HG03175 (cell line): ENCODE measurements around the gene IFT88.
A peak's percentile ranks its signal among the peaks of the same experiment; 100 is the strongest.

Experiments
- ATAC-seq: cut with Tn5 transposase; IDR thresholded peaks from one replicate; pipeline ENCODE4 v1.9.1; 2021; ENCODE audit warnings: mild to moderate bottlenecking, moderate library complexity; ENCODE audit not compliant: unreplicated experiment

Gene IFT88, protein sequence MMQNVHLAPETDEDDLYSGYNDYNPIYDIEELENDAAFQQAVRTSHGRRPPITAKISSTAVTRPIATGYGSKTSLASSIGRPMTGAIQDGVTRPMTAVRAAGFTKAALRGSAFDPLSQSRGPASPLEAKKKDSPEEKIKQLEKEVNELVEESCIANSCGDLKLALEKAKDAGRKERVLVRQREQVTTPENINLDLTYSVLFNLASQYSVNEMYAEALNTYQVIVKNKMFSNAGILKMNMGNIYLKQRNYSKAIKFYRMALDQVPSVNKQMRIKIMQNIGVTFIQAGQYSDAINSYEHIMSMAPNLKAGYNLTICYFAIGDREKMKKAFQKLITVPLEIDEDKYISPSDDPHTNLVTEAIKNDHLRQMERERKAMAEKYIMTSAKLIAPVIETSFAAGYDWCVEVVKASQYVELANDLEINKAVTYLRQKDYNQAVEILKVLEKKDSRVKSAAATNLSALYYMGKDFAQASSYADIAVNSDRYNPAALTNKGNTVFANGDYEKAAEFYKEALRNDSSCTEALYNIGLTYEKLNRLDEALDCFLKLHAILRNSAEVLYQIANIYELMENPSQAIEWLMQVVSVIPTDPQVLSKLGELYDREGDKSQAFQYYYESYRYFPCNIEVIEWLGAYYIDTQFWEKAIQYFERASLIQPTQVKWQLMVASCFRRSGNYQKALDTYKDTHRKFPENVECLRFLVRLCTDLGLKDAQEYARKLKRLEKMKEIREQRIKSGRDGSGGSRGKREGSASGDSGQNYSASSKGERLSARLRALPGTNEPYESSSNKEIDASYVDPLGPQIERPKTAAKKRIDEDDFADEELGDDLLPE

DNA sequence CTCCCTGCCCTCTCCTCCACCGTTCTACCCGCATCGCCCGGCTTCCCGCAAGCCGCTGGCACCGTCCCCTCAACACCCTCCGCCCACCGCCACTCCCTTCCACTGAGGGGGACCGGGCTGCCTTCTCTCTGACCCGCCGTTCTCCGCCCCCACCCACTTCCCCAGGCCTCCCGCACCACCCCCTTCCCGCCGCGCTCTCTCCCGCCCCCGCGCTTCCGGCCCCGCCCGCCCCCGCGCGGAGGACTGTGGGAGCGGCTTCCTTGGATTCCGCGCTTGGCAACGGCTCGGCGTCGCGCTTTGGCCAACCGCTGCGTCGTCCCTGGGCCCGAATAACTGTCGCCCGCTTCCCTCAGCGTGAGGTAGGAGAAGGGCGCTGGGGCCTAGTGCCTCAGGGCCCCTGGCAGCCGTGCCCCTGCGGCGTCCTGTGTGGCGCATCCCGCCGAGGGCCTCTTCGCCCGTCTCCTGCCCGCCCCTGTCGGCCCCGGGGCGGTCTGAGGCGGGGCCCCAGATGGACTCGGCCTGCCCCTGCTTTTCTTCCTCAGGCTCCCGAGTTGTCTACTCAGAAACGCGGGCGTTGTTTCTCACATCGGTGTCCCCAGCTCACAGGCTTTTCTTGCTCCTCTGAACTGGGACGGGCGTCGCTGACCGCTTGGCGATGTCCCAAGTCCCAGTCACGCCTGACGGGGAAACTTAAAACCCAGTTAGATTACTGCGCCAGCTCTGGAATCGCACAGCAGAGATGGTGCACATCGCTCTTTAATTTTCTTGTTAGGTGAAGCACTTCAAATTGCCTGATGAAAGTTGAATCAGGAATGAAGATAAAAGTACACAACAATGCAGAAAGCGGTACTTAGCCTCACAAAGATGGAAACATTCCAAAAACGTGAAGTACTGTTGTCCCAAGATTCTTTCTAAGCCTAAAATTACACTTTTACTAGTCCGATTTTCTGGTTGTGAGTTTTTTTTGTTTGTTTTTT lies at the start of gene IFT88:
TSS of gene IFT88 (plus strand) at position 260 of the 977 bp plus-strand sequence. CDS start 7,229 bp downstream, outside the sequence.
- peak; percentile 88 for ATAC-seq

DNA sequence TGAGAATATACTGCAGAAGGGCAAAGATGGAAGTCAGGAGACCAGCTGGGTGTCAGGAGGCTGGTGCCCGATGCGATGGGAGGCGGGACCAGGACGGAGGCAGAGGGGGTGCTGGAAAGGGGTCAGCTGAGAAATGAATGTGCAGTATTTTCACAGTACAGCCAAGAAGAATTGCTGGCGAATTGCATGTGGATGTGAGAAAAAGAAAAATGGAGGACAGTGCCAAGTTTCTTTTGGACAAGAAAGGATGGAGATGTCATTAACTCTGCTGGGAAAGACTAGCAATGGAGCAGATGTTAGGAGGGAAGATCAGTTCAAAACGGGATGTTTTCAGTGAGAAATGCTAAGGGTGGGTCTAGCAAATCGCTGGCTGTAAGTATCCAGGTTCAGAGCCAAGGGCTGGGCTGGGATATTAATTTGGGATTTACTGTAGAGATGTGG lies 48.3 kb upstream of the IFT88 start:
- no peak for ATAC-seq

GRCh38 chr13:20519875-20520274 lies 47.1 kb upstream of the IFT88 start:
- ATAC-seq, result no peak

DNA sequence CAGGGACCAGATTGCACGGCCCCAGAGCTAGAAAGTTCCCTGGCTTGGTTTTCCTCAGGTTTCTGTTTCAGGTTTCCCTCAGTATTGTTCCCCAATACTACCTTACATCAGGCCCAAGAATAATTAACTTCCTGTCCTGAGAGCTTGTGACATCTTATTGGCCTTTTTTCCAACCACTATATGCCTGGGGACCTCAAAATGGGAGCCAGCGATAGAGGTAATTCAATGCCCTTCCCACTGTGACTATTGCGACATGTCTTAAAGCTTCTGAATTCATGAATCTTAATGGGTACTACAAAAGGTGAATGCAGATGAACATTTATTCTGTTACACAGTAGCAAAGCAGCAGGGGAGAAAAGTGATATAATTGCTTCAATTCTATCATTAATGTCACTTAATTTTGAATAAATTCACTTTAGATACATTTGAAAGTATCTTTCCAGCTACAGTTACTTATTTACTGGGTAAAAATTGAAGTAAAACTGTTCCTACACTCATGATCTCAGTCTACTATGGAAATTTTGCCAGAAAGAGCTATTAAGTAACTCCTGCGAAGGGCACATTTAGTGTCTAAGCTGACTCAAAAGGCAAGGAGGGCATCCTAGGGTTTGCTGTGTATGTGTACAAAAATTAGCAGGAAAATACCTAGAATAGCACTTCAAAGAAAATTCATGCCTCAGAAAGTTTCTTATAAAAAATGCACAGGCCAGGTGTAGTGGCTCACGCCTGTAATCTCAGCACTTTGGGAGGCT lies 45.4 kb upstream of the IFT88 start:
- ATAC-seq, result no peak

GRCh38 chr13:20525144-20525600 lies 41.8 kb upstream of the IFT88 start:
- ATAC-seq, result peak; percentile 24

GRCh38 chr13:20525601-20526544 lies 41.1 kb upstream of the IFT88 start, which contains the start of gene CRYL1:
Gene CRYL1, minus strand, starts transcription at chr13:20525857. Its CDS starts 63 bp downstream, at chr13:20525794.
- peak; percentile 72 for ATAC-seq

DNA sequence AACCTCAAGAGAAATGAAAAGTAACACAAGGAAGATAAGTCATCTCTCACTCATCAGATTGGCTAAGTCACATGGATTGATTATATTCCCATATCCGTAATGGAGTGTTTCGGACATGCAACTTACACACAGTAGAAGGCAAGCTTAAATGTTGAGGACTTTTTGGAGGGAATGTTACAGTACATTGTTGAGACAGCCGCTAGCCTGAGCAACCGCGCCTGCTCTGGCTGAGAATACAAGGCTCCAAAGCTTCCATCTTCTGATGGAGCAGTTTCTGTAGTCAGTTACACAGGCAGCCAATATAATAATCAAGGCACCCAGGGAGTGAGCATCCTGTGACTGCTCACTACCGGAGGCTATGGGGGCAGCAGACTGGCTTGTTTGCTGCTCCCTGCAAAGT lies 40.3 kb upstream of the IFT88 start:
- ATAC-seq, result no peak

- ATAC-seq, result peak; percentile 45
These were observed 38.5 kb upstream of the IFT88 start for GRCh38 chr13:20528452-20528851.

DNA sequence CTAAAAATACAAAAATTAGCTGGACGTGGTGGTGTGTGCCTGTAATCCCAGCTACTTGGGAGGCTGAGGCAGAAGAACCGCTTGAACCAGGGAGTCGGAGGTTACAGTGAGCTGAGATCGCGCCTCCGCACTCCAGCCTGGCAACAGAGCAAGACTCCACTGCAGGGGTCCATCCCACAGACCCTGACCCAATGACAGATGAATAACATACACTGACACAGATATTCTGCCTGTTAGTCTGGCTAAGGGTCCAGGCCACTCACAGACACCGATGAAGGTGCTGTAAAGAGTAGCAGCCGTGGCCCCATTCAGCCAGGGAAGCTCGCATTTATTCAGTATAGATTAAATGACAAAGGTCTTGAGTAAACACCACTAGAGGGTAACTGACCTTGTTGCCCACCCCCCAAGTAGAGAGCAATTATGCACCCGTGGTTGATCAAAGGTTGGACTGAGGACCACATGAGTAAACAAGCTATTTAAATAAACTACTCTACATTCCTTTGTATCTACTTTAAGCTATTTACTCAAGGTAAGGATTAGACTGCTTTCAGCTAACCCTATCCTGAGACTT lies 32.8 kb upstream of the IFT88 start:
- no peak for ATAC-seq

DNA sequence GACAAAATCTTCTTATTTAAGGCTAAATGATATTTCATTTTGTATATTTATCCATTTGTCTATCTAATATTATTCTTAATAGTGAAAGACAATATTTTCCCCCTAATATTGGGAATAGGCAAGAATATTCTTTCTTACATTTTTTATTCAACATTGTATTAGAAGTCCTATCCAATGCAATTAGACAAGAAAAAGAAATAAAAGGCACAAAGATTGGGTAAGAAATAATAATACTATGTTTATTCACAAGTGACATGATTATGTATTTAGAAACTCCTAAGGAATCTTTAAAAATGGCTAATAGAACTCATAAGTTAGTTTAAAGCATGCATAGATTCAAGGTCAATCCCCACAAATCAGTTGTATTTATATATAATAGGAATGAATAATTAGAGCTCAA lies 30.0 kb upstream of the IFT88 start:
- no peak for ATAC-seq

- no peak for ATAC-seq
These were observed 22.6 kb upstream of the IFT88 start for GRCh38 chr13:20544201-20544923.

GRCh38 chr13:20546556-20546955 lies 20.4 kb upstream of the IFT88 start:
- peak; percentile 52 for ATAC-seq

DNA sequence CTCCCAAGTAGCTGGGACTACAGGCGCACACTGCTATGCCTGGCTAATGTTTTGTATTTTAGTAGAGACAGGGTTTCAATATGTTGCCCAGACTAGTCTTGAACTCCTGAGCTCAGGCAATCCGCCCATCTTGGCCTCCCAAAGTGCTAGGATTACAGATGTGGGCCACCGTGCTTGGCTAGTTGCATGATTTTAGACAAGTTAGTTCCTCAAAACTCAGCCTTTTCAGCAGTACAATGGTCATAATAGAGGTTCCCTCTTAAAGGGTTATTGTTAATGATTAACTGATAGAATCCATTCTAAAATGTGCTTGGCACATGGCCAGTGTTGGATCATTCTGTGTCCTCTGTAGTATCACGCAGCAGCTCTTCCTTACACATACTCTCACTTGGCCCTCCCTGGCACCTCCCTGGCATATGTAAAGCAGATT lies 19.5 kb upstream of the IFT88 start:
- ATAC-seq, result no peak

GRCh38 chr13:20550799-20551198 lies 16.2 kb upstream of the IFT88 start:
- ATAC-seq, result no peak

DNA sequence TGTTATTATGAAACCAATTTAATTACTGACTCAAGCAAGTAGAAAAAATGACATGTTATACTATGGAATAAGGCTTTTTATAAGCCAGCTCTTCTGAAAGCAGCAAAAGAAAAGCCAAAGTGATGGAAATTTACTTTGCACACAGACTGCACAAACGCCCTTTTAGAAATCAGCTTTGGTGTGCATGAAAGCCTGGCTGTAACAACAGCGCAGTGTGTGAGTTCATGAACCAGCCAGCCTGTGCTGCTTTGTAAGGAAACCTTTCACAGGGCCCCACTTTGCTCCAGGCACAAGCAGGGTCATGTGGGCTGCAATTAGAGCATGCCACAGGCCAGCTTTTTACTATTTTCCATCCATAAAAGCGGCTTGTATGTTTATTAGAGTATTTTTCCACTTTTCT lies 13.6 kb upstream of the IFT88 start:
- ATAC-seq, result no peak

GRCh38 chr13:20558982-20559381 lies 8.0 kb upstream of the IFT88 start:
- ATAC-seq, result no peak

- ATAC-seq, result no peak
These were observed 7.1 kb upstream of the IFT88 start for GRCh38 chr13:20559659-20560356.
